Esophagus squamous epithelium (tissue), 5 donors: Measurements from ENCODE around the gene SLC35E3. TPM values are rescaled to one million over a fixed set of nuclear protein-coding genes. Genes with fewer than 3 reads are reported as not detected.

Experiments used
- DNase-seq: peaks from one replicate; lab custom pipeline; 2025; lab: John Stamatoyannopoulos, UW
- H3K27ac ChIP-seq, 4 donors: fragments of 200-600 bp; sonication (generic); one replicate each; pipeline ENCODE4 v1.5.1; 2016 to 2019; ENCODE audit warnings: mild to moderate bottlenecking in 1 of 4
- H3K27me3 ChIP-seq, 4 donors: fragments of 200-600 bp; sonication (generic); 1 replicate in 3 of 4; 2 replicates in 1 of 4; pipeline versions ENCODE4 v1.5.1 to v1.6.0; 2017 to 2021; ENCODE audit warnings: antibody characterized with exemption in 1 of 4
- H3K36me3 ChIP-seq, 3 donors: fragments of 200-600 bp; sonication (generic); one replicate each; pipeline ENCODE4 v1.5.1; 2016 to 2019
- H3K4me1 ChIP-seq, 3 donors: fragments of 200-600 bp; sonication (generic); one replicate each; pipeline ENCODE4 v1.5.1; 2017 to 2019
- H3K4me3 ChIP-seq, 4 donors: fragments of 200-600 bp; sonication (generic); 1 replicate in 3 of 4; 2 replicates in 1 of 4; pipeline ENCODE4 v1.5.1; 2016 to 2019; ENCODE audit warnings: mild to moderate bottlenecking in 2 of 4, moderate library complexity in 1 of 4
- H3K9me3 ChIP-seq, 3 donors: fragments of 200-600 bp; sonication (generic); one replicate each; pipeline ENCODE4 v1.5.1; 2016 to 2019
- POLR2A ChIP-seq, 4 donors: fragments of 450-650 bp; IDR thresholded peaks; one replicate each; pipeline ENCODE4 v1.6.1; 2017; ENCODE audit warnings: antibody characterized with exemption in 4 of 4, mild to moderate bottlenecking in 4 of 4, moderate library complexity in 3 of 4
- WGBS, 2 donors: methylation state at CpG; one replicate each; pipeline ENCODE4 v1.1.5; 2018; 5-methylcytosine and 5-hydroxymethylcytosine counted together
- intact Hi-C: fragments of 100-400 bp; cut with DNase I; formaldehyde crosslinking; loops from one replicate; pipeline ENCODE4 v1.15.0; 2022
- total RNA-seq, 4 donors: library from RNA; depleted of rRNA; stranded (reverse); fragments of >200 nt; gene quantifications; one replicate each; pipeline ENCODE4 v1.1.0, GENCODE V29; 2016
- TF ChIP-seq, protein P1 (sequence below), 6 experiments: fragments of 450-650 bp in 4 of 6; fragments of 200-600 bp in 2 of 6; sonication (generic) in 2 of 6; IDR thresholded peaks; one replicate each; pipeline ENCODE4 v1.5.1; 2016 to 2019; ENCODE audit warnings: antibody characterized with exemption in 6 of 6, mild to moderate bottlenecking in 4 of 6, moderate library complexity in 4 of 6
- donor health status: DM: yes; HTN: yes; CAD: no.

Gene SLC35E3
- total RNA-seq, 4 donors from 2014 or later: 2.2 to 8.5 (median 4.6) TPM

DNA sequence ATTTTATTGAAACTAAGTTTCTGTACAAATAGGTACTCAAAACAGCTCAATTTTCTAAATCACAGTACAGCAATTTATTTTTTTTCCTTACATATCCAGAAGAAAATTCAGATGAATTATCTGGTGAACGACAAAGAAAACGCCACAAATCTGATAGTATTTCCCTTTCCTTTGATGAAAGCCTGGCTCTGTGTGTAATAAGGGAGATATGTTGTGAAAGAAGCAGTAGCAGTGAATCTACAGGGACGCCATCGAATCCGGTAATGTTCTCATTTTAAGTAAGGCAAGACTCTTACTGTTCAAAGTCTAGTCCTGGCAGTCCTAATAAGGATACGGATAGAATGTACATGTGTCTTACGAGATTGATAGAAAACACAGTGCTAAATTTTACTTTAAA is 82.7 kb downstream of the SLC35E3 start:
- Histone ChIP-seq H3K27ac (no peak overlapping the region), H3K4me1 (no peaks in the 10 kb centered on the region), H3K4me3 (no peak overlapping the region), H3K36me3 (peaks cover 15 to 96% (median 46%) of the 10 kb centered on the region in 3 donors), H3K27me3 (no peaks in the 10 kb centered on the region), H3K9me3 (no peaks in the 10 kb centered on the region)
- no peak for TF ChIP-seq POLR2A (IDR thresholded peaks at IDR 0.05)
- TF ChIP-seq, protein P1, sequence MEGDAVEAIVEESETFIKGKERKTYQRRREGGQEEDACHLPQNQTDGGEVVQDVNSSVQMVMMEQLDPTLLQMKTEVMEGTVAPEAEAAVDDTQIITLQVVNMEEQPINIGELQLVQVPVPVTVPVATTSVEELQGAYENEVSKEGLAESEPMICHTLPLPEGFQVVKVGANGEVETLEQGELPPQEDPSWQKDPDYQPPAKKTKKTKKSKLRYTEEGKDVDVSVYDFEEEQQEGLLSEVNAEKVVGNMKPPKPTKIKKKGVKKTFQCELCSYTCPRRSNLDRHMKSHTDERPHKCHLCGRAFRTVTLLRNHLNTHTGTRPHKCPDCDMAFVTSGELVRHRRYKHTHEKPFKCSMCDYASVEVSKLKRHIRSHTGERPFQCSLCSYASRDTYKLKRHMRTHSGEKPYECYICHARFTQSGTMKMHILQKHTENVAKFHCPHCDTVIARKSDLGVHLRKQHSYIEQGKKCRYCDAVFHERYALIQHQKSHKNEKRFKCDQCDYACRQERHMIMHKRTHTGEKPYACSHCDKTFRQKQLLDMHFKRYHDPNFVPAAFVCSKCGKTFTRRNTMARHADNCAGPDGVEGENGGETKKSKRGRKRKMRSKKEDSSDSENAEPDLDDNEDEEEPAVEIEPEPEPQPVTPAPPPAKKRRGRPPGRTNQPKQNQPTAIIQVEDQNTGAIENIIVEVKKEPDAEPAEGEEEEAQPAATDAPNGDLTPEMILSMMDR (IDR thresholded peaks at IDR 0.05): no peak
- intact Hi-C loops: no loop called here
- no peak for DNase-seq
- 89% methylated on average over 7 of the region's 7 CpGs for WGBS, 2 donors

Other genes with a start within 250 kb of the SLC35E3 start
- gene RAP1B, start 135.3 kb upstream of the SLC35E3 start, total RNA-seq: 100 to 1,000 TPM in 3 of 4 donors, 10 to 100 TPM in 1; 66.9 to 133 (median 120) TPM
- 10 to 100 TPM; 14.2 to 48.4 (median 36.2) TPM for gene NUP107, start 59.2 kb upstream of the SLC35E3 start, total RNA-seq
- gene MDM2, start 62.0 kb downstream of the SLC35E3 start, total RNA-seq: 10 to 100 TPM; 46.5 to 87.1 (median 67.9) TPM
- 10 to 100 TPM; 10.9 to 35.5 (median 20.6) TPM for gene CPM, start 187.0 kb downstream of the SLC35E3 start, total RNA-seq